GM21526 (cell line): ENCODE data around the gene EIF2B1.
"Not testable (repeated sequence)": the region's sequence is repeated elsewhere in the genome, so short reads cannot be mapped to it uniquely, and the experiment has no call there.

ENCODE experiments used
- ATAC-seq: cut with Tn5 transposase; IDR thresholded peaks from one replicate; pipeline ENCODE4 v1.9.1; 2021; ENCODE audit warnings: moderate library complexity; ENCODE audit not compliant: unreplicated experiment, low FRiP score

Gene EIF2B1

DNA sequence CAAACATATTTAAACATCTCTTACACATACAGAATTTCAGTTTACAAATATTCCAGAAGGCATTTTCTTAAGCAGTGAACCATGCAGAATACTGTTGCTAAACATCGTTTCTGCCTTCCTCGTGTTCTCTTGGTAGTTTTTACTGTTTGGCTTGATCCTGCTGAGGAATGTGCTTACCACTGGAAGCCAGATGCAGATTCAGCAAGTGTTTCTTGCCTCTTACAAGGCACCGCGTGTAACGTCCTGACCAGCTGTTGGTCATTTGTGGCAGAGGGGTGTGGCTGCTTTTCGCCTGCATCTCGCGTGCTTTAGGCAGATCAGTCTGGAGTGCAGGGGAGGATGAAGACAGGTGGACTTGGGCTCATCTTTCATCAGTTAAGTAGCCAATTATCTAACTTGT lies 12.4 kb downstream of the EIF2B1 start:
- no peak for ATAC-seq

DNA sequence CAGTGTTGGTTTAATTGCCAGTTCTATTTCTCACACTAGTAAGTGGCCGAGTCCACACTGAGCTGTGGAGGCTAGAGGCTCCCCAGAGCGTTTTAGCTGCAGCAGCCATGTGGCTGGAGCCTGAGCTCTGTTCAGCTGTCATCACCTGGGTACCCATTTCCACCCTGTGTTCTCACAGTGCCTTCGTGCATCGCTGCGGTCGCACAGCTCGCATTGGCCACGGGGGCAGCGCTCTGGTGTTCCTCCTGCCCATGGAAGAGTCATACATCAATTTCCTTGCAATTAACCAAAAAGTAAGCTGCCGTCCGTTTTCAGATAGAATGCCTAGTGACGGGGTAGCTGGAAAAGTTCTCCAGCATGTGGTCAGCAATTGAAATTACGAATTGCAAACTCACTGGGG lies 15.9 kb downstream of the EIF2B1 start:
- no peak for ATAC-seq

DNA sequence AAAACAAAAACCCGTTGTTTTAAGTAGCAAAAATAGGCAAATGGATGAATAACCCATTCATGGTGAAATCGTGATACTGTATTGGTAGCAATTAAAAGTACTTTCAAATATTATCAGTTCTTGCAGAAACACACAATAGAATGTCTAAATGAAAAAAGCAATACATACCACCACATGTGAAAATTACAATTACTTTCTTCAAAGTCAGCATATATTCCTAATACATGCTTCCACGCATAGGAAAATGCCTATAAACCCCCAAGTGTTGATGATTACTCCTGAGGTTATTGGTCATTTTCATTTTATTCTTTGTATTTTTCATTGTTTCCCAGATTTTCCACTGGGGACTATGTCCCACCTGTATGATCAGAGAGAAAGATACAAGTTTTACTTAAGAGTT lies 16.3 kb downstream of the EIF2B1 start:
- no peak for ATAC-seq

DNA sequence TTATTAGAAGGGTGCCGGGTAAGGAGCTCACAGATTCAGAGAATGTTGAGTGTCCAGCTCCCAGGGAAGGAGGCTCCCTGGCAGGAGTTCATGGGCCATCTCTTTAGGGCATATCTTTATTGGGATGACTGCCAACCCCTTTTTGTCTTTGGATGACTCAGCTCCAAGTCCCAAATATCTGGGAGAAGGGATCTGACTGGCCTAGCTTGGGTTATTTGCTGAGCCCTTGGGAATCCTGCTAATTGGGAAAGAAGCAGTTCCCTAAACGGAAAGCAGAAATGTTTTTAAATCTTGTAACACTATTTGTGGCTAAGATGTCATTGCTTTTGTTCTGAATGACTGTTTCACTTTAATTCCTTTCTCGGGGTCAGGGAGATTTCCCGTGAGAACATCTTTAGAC lies 19.0 kb downstream of the EIF2B1 start:
- no peak for ATAC-seq

DNA sequence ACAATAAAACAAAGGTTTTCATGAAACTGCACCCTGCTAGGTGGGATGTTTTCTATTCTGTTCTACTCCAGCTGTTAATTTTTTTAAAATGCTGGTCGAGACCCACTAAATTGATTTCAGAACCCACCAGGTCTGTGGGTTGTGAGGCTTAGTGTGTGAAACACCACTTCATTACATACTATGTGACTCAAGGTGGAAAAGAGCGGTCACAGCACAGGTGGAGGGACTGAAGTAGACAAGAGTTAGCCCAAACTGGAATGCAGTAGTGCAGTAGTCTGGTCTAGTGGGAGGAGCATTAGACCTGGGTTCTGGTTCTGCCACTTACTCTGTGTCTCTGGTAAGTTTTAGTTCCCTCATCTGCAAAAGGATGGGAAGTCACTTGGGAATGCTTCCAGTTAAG lies 19.4 kb downstream of the EIF2B1 start:
- ATAC-seq, result no peak

DNA sequence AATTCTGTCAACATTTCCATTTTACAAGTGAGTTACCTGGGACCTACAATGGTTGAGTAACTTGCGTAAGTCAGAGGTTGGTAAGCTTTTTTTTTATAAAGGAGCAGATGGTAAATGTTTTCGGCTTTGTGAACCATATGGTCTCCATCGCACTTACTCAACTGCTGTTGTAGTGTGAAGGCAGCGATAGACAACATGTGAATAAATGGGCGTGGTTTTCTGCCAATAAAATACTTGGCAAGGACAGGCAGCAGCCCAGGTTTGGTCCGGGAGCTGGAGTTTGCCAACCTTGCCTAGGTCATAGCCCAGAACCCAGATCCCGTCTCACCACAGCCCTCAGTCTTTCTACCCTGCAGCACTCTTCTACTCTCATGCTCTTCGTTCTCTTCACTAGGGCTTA lies 25.3 kb downstream of the EIF2B1 start:
- ATAC-seq, result no peak

DNA sequence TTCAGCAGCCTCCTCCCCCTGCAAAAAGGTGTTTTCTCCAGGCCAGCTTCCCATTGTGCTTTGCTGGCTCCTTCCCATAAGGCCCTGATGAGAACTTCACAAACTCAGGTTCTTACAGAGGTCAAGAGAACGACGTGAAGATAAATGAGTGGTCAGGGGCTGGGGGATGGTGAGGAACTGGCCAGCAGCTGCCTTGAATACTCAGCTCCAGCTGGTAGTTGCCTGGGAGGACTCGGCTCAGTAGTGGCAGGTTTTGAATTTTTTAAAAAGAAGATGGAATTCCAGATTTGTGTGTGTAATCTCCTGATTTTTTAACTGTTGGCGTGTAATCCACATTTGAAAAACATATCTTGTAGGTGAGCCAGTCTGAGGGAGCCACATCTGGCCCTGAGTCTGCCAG lies 25.7 kb downstream of the EIF2B1 start:
- no peak for ATAC-seq

DNA sequence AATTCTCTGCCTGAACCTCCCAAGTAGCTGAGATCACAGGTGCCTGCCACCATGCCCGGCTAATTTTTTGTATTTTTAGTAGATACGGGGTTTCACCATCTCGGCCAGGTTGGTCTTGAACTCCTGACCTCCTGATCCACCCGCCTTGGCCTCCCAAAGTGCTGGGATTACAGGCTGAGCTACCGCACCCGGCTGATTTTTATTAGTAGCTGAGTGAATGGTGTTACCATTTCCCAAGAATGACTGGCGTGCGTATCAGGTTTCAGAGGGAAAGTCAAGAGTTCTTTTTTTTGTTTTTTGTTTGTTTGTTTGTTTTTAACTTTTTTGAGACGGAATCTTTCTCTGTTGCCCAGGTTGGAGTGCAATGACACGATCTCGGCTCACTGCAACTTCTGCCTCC lies 30.0 kb downstream of the EIF2B1 start:
- ATAC-seq, result not testable (repeated sequence)

DNA sequence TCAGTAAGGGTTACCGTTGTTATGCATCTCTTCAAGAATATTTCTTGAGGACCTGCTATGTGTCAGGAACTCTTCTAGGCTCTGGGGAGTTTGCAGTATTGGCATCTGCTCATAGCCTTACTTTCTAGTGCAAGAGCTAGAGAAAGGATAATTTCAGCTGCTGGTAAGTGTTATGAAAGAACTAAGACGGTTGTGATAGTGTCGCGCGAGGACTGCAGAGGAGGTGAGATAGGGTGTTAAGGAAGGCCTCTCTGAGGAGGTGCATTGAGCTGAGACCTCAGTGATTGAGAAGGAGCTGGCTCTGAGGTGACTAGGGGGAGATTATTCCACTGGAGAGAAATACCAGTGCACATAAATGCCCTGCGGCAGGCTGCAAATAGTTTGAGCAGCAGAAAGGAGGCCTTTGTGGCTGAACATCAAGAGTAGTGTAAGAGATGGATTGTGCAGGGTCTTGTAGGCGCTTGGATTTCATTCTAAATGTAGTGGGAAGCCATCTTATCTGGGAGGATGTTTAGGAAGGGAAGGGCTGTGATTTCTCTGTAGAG lies 30.8 kb downstream of the EIF2B1 start:
- ATAC-seq, result peak; percentile 16

DNA sequence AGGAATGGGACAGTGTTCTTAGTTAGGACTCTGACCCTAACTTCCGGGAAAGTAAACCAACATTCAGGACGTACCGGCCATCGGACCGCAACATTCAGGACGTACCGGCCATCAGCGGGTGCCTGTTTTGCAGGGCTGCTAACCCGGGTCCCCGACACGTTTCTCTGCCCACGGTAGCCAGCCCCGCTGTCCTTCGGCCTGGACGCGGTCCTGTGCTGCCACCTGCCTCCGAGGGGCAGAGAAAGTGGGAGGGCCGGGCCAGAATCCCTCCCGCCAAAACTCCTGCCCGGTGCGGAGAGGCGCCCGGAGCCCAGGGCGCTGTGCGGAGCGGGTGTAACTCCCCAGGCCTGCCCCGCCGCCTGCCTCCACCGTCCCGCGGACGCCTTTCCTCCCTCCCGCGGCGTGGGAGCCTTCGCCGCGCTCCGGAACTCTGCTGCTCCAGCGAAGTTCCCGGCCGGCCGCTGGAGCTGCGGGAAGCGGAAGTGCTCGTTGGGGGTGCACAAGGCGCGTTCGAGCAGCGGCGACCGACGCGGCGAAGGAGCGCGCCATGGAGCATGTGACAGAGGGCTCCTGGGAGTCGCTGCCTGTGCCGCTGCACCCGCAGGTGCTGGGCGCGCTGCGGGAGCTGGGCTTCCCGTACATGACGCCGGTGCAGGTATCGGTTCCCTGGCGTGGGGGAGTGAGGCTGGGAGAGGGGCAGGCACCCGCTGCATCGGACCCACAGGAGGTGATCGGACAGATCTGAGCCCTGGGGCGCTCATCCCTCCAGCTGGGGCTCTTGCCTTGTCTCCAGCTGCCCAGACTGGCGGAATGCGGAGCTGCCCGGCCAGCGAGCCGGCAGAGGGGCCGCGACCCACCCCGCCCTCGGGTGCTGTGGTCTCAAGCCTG lies 31.6 kb downstream of the EIF2B1 start, which contains the start of gene DDX55:
Gene DDX55 (plus strand): TSS at position 498 of the 888 bp plus-strand sequence. CDS start 50 bp downstream, at position 548.
- ATAC-seq, result peak; percentile 63

DNA sequence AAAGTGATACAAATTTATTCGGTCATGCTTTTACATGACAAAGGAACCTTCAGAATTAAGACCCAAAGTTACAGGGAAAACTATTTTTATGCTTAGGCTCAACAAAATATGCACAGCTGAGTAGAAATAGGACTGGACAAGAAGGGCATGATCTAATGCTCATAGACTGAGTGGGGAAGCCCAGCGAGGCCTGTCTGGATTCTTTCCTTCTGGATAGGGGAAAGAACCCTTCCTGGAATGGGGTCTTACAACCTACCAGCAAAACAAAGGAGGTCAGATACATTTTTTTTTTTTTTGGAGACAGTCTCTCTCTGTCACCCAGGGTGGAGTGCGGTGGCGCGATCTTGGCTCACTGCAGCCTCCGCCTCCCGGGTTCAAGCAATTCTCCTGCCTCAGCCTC lies 33.8 kb downstream of the EIF2B1 start:
- ATAC-seq, result no peak

DNA sequence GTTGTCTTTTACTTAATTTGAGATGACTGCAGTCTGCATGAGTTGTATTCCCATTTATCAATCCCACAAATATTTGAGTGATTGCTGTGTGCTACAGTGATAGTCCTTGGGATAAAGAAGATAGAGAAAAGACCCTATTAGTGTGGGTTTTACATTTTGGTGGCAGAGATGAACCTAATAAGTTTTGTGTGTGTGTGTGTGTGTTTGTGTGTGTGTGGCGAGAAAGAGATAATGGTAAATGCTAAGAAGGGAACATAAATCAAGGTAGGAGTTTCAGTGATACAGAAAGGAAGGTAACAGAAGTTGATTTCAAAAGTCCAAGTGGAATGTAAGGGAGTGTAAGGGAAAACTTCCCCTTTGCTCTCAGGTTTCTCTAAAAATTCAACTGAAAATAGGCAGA lies 34.2 kb downstream of the EIF2B1 start:
- ATAC-seq, result no peak

DNA sequence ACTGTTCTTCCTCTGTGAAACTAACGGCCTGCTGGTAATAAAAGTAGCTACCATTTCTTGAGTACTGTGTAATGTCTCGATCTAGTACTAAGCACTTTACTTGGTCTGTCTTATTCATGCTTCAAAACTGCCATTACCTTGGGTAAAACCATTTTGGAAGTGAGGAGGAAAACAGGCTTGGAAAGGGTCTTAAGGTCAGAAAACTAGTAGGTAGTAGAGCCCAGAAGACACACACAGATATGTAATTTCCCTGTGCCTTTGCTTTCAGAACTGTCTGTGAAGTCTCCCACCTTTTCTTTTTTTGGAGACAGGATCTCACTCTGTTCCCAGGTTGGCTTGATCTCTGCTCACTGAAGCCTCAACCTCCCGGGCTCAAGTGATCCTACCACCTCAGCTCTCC lies 35.0 kb downstream of the EIF2B1 start:
- ATAC-seq, result no peak

DNA sequence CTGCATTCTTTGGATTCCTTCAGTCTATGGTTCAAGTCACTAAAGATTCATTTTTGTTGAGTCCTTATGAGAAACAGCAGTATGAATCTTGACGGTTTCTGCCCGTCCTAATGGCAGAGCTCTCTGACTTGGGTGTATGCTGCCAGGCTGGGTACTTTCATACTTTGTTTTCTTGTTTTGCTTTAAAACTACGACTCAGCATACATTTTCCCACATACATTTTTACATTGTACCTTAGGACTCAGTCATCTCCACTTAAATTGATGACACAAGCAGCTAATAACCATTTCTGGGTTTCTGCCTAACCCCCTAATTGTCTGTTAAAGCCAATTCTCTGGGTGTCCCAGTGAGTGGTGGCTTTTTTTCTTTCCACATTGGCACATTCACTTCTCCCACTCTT lies 36.4 kb downstream of the EIF2B1 start:
- ATAC-seq, result no peak

DNA sequence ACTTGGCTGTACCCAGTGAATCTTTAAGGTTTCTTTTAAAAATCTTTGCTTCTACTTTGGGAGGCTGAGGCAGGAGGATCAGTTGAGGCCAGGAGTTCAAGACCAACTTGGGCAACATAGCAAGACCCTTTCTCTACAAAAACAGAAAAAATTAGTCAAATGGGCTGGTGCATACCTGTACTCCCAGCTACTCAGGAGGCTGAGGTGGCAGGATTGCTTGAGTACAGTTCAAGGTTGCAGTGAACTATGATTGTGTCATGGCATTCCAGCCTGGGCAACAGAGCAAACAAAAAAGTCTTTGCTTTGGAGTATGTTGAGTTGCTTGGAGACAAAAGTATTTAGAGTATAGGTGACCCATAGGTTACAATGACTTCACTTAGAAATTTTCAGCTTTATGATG lies 37.8 kb downstream of the EIF2B1 start:
- no peak for ATAC-seq

DNA sequence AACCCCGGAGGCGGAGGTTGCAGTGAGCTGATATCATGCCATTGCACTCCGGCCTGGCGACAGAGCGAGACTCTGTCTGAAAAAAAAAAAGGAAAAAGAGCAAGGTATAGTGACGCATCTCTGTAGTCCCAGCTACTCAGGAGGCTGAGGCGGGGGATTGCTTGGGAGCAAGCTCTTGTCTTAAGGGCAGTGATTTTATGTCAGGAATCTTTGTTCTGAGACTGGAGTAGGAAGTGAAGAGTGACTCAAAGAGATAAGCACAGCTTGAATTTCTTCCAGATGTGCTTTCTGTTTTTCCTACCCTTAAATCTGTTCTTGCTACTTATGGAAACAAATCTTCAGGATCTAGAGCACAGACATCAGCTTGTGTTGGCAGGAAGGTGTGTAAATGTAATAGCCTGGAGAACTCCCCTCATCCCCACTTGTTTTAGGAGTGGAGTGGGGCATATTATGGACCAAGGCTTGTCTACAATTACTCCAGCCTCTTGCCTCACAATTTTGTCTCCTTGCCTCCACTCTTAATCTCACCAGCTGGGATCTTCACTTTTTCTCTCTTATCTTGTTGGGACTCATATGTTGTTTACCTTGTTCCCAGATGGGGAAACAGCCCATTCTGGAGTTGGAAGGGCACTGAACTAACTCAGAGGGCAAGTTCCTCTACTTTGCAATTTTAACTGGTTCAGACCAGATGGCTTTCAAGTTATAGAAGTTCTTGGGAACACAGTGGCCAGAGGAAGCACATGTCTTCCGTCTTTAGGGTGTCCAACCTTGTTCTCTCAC lies 41.6 kb downstream of the EIF2B1 start:
- no peak for ATAC-seq

DNA sequence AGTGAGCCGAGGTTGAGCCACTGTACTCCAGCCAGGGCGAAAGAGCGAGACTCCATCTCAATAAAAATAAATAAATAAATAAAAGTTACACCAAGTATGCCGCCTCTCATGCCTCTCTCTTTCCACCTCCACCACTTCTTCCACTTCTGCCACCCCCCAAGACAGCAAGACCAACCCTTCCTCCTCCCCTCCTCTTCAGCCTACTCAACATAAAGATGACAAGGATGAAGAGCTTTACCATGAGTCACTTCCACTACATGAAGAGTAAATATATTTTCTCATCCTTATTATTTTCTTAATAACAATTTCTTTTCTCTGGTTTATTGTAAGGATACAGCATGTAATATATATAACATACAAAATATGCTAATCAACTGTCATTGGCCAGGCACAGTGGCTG lies 52.7 kb downstream of the EIF2B1 start:
- ATAC-seq, result no peak

DNA sequence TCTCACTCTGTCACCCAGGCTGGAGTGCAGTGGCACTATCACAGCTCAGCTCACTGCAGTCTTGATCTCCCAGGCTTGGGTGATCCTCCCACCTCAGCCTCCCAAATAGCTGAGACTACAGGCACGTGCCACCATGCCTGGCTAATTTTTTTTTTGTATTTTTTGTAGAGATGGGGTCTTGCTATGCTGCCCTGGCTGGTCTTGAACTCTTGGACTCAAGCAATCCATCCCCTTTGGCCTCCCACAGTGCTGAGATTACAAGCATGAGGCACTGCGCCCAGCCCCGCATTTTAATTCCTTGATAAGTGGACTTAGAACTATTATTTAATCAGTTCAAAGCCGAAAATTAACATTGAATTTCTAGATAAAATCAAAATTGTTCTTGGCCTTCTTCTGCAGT lies 54.7 kb downstream of the EIF2B1 start:
- not testable (repeated sequence) for ATAC-seq

DNA sequence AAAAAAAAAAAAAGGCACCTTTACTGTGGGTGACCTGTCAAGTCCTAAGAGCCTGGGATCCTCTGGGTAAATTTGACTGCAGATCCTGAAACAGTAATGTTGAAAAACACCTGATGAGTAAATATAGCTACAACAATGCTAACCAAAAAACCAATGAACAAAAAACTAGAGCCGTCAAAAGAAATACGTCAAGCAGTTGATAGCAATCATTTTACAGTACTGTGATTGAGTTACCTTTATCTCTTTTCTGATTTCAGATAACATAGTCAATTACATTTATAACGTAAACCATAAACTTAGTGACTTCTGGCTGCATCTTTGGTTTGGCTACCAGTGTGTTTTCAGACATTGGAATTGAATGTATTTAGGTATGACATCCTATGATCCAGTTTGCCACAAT lies 55.2 kb downstream of the EIF2B1 start:
- ATAC-seq, result no peak

DNA sequence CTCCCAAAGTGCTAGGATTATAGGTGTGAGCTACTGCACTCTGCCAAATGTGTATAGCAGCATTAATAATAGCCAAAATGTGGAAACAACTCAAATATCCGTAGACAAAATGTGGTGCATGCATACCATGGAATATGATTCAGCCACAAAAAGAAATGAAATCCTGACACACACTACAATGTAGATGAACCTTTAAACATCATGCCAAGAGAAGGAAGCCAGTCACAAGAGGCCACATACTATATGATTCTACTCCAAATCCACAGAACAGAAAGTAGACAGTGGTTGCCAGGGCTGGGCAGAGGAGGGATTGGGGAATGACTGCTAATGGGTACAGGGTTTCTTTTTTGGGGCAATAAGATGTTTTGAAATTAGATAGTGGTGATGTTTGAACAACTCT lies 56.9 kb downstream of the EIF2B1 start:
- ATAC-seq, result no peak

DNA sequence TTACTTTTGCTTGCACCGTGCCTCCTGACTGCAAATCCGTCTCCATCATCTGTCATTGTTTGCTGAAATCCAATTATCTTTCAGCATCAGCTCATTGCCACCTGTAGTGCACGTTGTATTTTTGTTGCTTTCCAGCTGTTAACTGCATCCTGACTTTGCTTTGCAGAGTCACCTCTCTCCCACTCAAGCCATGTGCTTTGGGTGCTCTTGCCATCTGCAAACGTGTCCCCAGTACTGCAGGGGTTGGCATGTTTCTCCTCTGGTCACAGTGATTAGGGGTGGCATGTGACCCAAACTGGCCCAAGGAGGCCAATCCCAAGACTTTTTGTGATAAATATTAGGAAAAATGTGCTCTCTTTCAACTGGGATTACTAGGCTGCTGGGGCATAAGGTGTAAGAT lies 59.6 kb downstream of the EIF2B1 start:
- no peak for ATAC-seq
